HG02870 (cell line): ENCODE data around the gene EMC6.

Experiments
- ATAC-seq: cut with Tn5 transposase; IDR thresholded peaks from one replicate; pipeline ENCODE4 v1.9.1; 2021; ENCODE audit warnings: mild to moderate bottlenecking, moderate library complexity; ENCODE audit not compliant: unreplicated experiment

Gene EMC6

GRCh38 chr17:3668279-3669084 is at the start of gene EMC6, which contains the start of gene TAX1BP3:
Gene EMC6 (plus strand): TSS chr17:3668812. CDS start chr17:3669147, 335 bp downstream.
Gene TAX1BP3 (minus strand): TSS chr17:3668578. CDS start chr17:3668526, 52 bp downstream.
- ATAC-seq: peak; percentile 88

- no peak for ATAC-seq
Measured at GRCh38 chr17:3621146-3621720, 47.4 kb upstream of the EMC6 start.

GRCh38 chr17:3622977-3623594 is 45.5 kb upstream of the EMC6 start:
- ATAC-seq: no peak

DNA sequence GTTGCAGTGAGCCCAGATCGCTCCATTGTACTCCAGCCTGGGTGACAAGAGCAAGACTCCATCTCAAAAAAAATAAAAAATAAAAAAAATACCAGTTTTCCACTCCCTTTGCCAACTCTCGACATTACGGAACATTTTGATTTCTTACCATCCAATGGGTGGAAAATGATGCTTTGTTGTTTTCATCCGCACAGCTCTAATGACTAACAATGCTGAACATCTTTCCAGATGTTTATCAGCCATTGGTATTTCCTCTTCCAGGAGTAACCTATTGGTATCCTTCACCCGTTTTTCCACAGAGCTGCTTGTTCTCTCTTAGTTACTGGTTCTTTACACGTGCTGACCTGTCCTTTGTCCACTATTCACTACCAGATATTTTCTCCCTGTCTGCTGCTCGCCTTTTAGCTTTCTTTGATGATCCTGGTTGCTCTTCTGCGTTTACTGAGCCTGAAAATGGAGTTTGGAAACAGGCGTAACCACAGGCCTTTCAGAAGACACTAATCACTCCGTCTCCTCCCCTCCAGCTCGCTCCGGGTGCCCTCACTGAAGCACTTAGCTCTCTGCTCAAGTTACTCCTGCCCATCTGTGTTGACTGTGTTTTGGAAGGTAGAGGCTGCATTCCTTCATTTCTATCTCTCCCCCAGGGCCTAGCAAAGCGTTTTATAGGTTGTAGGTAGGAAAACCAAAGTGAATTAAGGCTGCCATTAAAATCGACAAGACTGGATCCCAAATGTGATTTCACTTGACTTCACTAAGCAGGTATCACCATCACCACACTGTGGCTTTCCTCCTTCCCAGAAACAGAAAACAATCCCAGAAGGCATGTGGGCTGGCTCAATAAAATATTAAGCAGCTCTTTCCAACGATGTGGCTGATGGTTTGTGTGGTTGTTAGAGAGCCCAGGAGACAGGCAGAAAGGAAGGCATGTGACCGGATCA is 41.5 kb upstream of the EMC6 start:
- no peak for ATAC-seq

DNA sequence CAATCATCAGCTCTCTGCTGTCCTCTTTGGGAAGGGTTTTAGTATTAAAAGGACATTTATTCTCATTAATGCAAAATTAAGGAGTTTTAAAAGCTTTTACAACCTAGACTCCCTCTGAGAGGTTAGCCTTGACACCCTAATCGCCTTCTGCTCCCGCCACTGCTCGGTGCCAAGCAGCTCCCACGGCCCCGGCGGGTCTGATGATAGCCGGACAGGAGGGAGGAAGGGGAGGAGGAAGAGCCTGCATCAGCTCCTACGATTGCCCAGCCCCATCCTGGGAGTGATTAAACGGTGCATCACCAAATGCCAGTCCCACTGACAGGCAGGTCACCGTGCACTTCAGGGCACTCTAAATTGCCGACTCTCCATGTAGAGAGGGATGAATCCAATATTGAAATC is 40.8 kb upstream of the EMC6 start:
- no peak for ATAC-seq

DNA sequence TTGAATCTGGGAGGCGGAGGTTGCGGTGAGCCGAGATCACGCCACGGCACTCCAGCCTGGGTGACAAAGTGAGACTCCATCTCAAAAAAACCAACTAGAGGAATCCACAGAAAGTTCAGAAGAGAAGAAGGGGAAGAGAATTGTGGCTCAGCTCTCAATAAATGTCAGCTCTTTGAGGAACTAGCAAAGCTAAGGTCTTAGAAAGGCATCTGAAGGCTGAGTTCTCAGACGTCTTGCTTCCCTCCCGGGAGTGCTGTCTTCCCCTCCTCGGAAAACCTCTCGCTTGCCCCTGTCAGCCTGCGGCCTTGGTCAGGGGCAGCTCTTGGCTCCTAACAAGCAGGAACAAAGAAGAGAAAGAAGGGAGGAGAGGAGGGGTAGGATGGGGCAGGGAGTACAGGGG is 37.8 kb upstream of the EMC6 start:
- ATAC-seq: no peak

DNA sequence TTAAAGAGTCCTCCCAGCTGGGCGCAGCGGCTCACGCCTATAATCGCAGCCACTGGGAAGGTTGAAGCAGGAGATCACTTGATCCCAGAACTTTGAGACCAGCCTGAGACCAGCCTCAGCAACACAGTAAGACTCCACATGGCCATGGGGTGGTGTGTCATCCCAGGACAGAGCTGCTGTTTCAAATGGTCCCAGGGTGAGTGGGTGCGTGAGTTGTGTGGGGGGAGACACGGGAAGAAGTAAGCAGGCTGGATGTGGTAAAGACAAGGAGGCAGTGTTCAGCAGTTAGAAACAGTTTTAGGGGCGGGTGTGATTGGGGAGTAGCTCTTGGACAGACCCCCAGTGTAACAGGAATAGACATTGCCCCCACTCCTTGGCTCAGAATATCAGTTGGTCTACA is 36.3 kb upstream of the EMC6 start:
- no peak for ATAC-seq

DNA sequence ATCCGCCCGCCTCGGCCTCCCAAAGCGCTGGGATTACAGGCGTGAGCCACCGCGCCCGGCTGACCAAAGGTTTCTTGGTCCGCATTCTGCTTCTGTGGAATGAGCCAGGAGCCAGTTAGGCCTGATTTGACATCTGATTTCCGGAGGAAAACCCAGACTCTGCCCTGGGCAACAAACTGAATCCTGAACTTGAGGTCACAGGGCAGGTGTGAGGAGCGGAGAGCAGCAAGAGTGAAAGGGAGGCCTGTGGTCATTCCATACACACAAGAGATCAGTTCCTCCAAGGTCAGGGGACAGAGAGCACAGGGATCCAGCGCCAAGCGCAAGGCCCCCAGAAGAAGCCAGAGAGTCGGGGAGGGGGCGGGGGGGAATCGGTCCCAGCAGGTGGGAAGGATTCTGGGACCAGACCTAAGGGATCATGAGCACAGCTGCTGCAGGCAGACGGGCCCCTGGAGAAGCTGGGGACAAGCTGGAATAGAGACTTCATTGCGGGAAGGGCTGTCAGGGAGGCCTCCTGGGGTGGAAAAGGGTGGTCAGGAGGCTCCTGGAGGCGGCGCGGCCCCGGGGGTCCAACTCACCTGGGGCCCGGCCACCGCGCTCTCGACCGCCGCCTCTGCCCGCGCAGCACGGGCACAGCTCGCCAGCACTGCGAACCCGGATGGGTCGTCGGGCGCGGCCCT is 33.0 kb upstream of the EMC6 start:
- ATAC-seq: peak; percentile 12

DNA sequence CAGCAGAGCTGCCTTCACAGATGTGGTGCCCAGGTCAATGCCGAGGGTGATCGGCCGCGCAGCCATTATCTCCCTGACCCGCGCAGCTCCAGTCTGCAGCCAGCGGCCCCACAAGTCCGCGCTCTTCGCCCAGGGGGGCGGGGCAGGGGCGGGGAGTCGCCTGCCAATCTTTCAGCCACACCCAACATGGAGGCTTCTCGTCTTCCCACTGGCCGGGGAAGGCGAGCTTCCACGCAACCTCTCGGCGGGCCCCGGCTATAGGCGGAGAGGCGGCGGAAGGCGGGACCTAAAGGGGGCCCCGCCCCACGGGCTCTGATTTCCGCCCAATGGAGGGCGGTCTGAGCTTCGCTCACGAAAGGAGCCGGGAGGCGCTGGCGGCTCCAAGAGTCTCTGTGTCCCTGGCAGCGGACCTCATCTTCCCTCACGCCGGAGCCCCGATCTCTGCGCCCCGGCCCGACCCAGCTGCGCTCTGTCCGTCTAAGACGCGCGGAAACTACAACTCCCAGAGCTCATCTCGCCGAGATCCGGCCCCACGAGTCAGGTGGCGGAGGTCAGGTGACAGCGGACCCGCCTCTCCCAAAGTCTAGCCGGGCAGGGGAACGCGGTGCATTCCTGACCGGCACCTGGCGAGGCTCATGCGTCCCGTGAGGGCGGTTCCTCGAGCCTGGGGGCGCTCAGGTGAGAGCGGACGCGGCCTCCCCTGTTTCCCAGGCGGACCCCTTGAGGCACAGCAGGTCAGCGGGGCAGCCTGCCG is 32.3 kb upstream of the EMC6 start, which contains the start of the genes CTNS and SHPK:
Gene CTNS, plus strand, starts transcription at position 607 of the 754 bp plus-strand sequence. CDS start 3,447 bp downstream, outside the sequence.
Gene SHPK, minus strand, starts transcription at position 97 of the 754 bp plus-strand sequence. Its CDS starts 31 bp downstream, at position 66.
- peak; percentile 92 for ATAC-seq

DNA sequence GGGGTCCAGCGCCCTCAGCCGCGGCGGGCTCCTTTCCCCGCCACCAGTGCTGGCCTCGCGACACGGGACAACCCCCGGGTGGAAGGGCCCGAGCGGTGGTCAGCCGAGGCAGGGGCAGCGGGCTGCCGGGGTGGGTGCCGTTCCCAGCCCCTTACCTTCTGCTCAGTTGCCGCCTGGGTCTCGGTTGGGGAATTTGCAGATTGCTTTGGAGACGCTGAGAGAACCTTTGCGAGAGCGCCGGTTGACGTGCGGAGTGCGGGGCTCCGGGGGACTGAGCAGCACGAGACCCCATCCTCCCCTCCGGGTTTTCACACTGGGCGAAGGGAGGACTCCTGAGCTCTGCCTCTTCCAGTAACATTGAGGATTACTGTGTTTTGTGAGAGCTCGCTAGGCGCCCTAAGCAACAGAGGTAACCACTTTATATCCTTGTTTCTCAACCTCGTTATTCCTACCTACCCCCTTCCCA is 31.7 kb upstream of the EMC6 start:
- no peak for ATAC-seq

DNA sequence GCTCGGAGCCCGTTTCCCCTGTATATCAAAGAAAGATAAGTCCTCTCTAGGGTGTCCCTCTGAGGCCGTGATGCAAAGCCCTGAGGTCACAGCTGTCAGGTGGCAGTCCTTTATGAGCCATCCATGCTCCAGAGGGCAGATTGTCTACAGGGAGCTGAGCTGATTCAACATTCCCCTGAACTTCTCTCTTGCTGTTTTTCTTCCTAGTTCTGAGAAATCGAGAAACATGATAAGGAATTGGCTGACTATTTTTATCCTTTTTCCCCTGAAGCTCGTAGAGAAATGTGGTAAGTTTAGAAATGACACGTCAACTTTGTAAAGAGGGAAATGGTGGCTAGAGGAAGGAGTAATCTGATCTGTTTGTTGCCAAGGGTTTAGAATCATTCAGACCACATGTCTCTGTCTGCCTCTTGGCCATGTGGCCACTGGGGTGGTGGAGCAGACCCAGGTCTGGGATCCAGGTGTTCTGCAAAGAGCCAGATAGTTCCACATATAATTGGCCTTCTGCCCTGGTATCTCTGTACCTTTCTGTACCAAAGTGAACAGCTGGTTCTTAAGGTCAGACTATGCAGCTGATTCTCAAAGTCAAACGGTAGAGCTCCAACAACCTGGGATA is 28.5 kb upstream of the EMC6 start:
- ATAC-seq: no peak

GRCh38 chr17:3641014-3641413 is 27.6 kb upstream of the EMC6 start:
- ATAC-seq: no peak

- no peak for ATAC-seq
Measured at GRCh38 chr17:3641717-3642486, 26.7 kb upstream of the EMC6 start.

DNA sequence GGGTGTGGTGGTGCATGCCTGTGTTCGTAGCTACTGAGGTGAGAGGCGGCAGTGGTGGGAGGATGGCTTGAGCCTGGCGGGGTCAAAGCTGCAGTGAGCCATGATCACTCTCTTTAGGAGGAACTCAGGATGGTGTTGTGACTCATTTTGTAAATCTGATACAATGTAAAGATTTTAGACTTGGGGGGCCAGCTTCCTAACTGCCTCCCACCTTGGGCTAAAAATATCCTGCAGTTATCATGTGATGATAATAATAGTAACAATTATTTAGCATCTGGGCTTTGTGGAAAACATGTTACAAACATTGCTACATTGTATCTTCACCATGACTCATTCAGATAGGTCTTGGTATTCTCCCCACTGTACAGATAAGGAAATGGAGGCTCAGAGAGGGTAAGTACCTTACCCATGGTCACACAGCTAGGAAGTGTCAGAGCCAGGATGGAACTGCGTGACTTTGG is 24.7 kb upstream of the EMC6 start:
- ATAC-seq: no peak

- ATAC-seq: no peak
Measured at GRCh38 chr17:3645310-3645709, 23.3 kb upstream of the EMC6 start.

GRCh38 chr17:3647251-3647650 is 21.4 kb upstream of the EMC6 start:
- ATAC-seq: no peak

GRCh38 chr17:3647769-3648555 is 20.6 kb upstream of the EMC6 start:
- no peak for ATAC-seq
